IMR-90 (cell line): ENCODE results near the gene RTN1. TPM values are rescaled to one million over a fixed set of nuclear protein-coding genes. Genes with fewer than 3 reads are reported as not detected.

Experiments used
- ATAC-seq: fragments of 200-7000 bp; cut with Tn5 transposase; 2 replicates; pipeline ENCODE4 v1.9.1; 2020; ENCODE audit warnings: low read depth, mild to moderate bottlenecking, moderate library complexity
- BruUV-seq: library from RNA; stranded (reverse); fragments of 400-500 nt; replicated peaks from 2 replicates; lab custom pipeline; 2021; lab: Mats Ljungman, UMichigan
- CTCF ChIA-PET: fragments of 300-600 bp; formaldehyde crosslinking; extraction: SDS; loops from one replicate; lab custom pipeline; 2021; ENCODE audit warnings: antibody characterized with exemption; lab: Yijun Ruan, JAX
- POLR2A ChIA-PET: fragments of 300-600 bp; sonication (Branson Sonifier 250); formaldehyde crosslinking; loops from one replicate; lab custom pipeline; 2022; ENCODE audit warnings: antibody characterized with exemption; ENCODE audit not compliant: unreplicated experiment; lab: Charles Lee
- DNase-seq: peaks from one replicate; pipeline ENCODE4 v3.0.0; 2013
- H2AFZ ChIP-seq: replicated peaks from 2 replicates; pipeline ENCODE3; 2013; ENCODE audit warnings: low read length, mild to moderate bottlenecking; ENCODE audit not compliant: poor library complexity
- H2AK5ac ChIP-seq: 2 replicates; pipeline ENCODE4 v1.6.1; 2013; ENCODE audit warnings: low read depth, low read length, inconsistent platforms
- H2AK9ac ChIP-seq: replicated peaks from 2 replicates; pipeline ENCODE3; 2013; ENCODE audit warnings: mild to moderate bottlenecking, low read depth, low read length, moderate library complexity; ENCODE audit not compliant: poor library complexity
- H2BK120ac ChIP-seq: 2 replicates; pipeline ENCODE4 v1.6.1; 2013; ENCODE audit warnings: low read depth, low read length, inconsistent platforms
- H2BK15ac ChIP-seq: 3 replicates; pipeline ENCODE4 v1.6.1; 2013; ENCODE audit warnings: low read depth, low read length, inconsistent platforms
- H2BK20ac ChIP-seq: 2 replicates; pipeline ENCODE4 v1.6.1; 2013; ENCODE audit warnings: low read depth, mild to moderate bottlenecking, inconsistent platforms, low read length, moderate library complexity
- H2BK5ac ChIP-seq: 2 replicates; pipeline ENCODE4 v1.6.1; 2013; ENCODE audit warnings: mild to moderate bottlenecking, low read depth, low read length, inconsistent platforms; ENCODE audit not compliant: poor library complexity, severe bottlenecking
- H3K14ac ChIP-seq: replicated peaks from 2 replicates; pipeline ENCODE4 v1.6.1; 2013; ENCODE audit warnings: low read depth, low read length, inconsistent platforms
- H3K18ac ChIP-seq: 2 replicates; pipeline ENCODE4 v1.6.1; 2013; ENCODE audit warnings: low read depth, low read length, control low read depth
- H3K23ac ChIP-seq: 2 replicates; pipeline ENCODE4 v1.6.1; 2013; ENCODE audit warnings: low read depth, low read length, inconsistent platforms
- H3K27ac ChIP-seq: 2 replicates; pipeline ENCODE4 v1.5.1; 2013; ENCODE audit warnings: mild to moderate bottlenecking, control low read depth, low read length; ENCODE audit not compliant: insufficient read depth
- H3K27me3 ChIP-seq: 2 replicates; pipeline ENCODE4 v1.6.1; 2013; ENCODE audit warnings: low read length; ENCODE audit not compliant: control insufficient read depth, insufficient read depth
- H3K36me3 ChIP-seq: 2 replicates; pipeline ENCODE4 v1.6.1; 2013; ENCODE audit warnings: low read length, mixed read lengths; ENCODE audit not compliant: control insufficient read depth, insufficient read depth
- H3K4ac ChIP-seq: 2 replicates; pipeline ENCODE4 v1.6.1; 2013; ENCODE audit warnings: low read depth, low read length, inconsistent platforms
- H3K4me1 ChIP-seq: 2 replicates; pipeline ENCODE4 v1.6.1; 2013; ENCODE audit warnings: low read length, mixed read lengths; ENCODE audit not compliant: control insufficient read depth, insufficient read depth
- H3K4me2 ChIP-seq: 2 replicates; pipeline ENCODE4 v1.6.1; 2013; ENCODE audit warnings: low read depth, mild to moderate bottlenecking, control low read depth, low read length, moderate library complexity
- H3K4me3 ChIP-seq: 2 replicates; pipeline ENCODE4 v1.5.1; 2013; ENCODE audit warnings: low read depth, mild to moderate bottlenecking, control low read depth, low read length, moderate library complexity; ENCODE audit not compliant: insufficient read depth
- H3K56ac ChIP-seq: 2 replicates; pipeline ENCODE4 v1.6.1; 2013; ENCODE audit warnings: low read length, inconsistent platforms; ENCODE audit not compliant: insufficient read depth; ENCODE audit errors: extremely low read depth
- H3K79me1 ChIP-seq, 2 experiments: 2 replicates each; pipeline ENCODE4 v1.6.1; 2013; ENCODE audit warnings: low read length in 2 of 2, inconsistent platforms in 1 of 2, low read depth in 1 of 2
- H3K9ac ChIP-seq: 2 replicates; pipeline ENCODE4 v1.6.1; 2013; ENCODE audit warnings: low read depth, low read length, control low read depth
- H3K9me1 ChIP-seq: 2 replicates; pipeline ENCODE4 v1.6.1; 2013; ENCODE audit warnings: low read length, inconsistent platforms; ENCODE audit not compliant: insufficient read depth
- H3K9me3 ChIP-seq: 2 replicates; pipeline ENCODE4 v1.6.1; 2013; ENCODE audit warnings: low read length; ENCODE audit not compliant: control insufficient read depth, insufficient read depth
- H4K20me1 ChIP-seq: 2 replicates; pipeline ENCODE4 v1.6.1; 2013; ENCODE audit warnings: low read length, inconsistent platforms; ENCODE audit not compliant: insufficient read depth
- H4K5ac ChIP-seq: 2 replicates; pipeline ENCODE4 v1.6.1; 2013; ENCODE audit warnings: mild to moderate bottlenecking, low read depth, low read length, control low read depth
- H4K8ac ChIP-seq, 2 experiments: 2 replicates each; pipeline ENCODE4 v1.6.1; 2013; ENCODE audit warnings: low read depth in 2 of 2, low read length in 2 of 2, control low read depth in 1 of 2, inconsistent platforms in 1 of 2
- H4K91ac ChIP-seq: 2 replicates; pipeline ENCODE4 v1.6.1; 2013; ENCODE audit warnings: low read depth, low read length, inconsistent platforms; ENCODE audit not compliant: insufficient read depth
- CEBPB ChIP-seq: IDR thresholded peaks from 2 replicates; pipeline ENCODE4 v1.6.1; 2012; ENCODE audit warnings: low read depth, low read length, improper control_type of control experiment
- CHD1 ChIP-seq: IDR thresholded peaks from 2 replicates; pipeline ENCODE4 v1.6.1; 2012; ENCODE audit warnings: low read depth, low read length, improper control_type of control experiment
- NFE2L2 ChIP-seq: fragments of 150-350 bp; IDR thresholded peaks from 2 replicates; pipeline ENCODE4 v1.6.1; 2016; ENCODE audit warnings: low read depth, mild to moderate bottlenecking, low read length
- POLR2A ChIP-seq: IDR thresholded peaks from 2 replicates; pipeline ENCODE4 v1.6.1; 2012; ENCODE audit warnings: mild to moderate bottlenecking, low read depth, low read length
- RCOR1 ChIP-seq: IDR thresholded peaks from 2 replicates; pipeline ENCODE4 v1.6.1; 2012; ENCODE audit warnings: mild to moderate bottlenecking, low read length, improper control_type of control experiment; ENCODE audit not compliant: insufficient replicate concordance
- RFX5 ChIP-seq: IDR thresholded peaks from 2 replicates; pipeline ENCODE4 v1.8.0; 2012; ENCODE audit warnings: low read depth, mild to moderate bottlenecking, low read length, moderate library complexity
- SMC3 ChIP-seq: fragments of 150-350 bp; IDR thresholded peaks from 2 replicates; pipeline ENCODE4 v1.6.1; 2016; ENCODE audit warnings: low read depth, mild to moderate bottlenecking, antibody characterized with exemption, low read length, moderate library complexity
- WGBS, 2 experiments: methylation state at CpG; one replicate each; pipeline versions ENCODE4 v1.1.5 to v1.1.7; 2013; ENCODE audit warnings: missing lambda C conversion rate in 2 of 2; ENCODE audit not compliant: insufficient read length in 1 of 2; ENCODE audit errors: extremely low coverage in 2 of 2; 5-methylcytosine and 5-hydroxymethylcytosine counted together
- dilution Hi-C: fragments of 300-500 bp; cut with HindIII; formaldehyde crosslinking; loops from one replicate; pipeline ENCODE4 v1.14.3; 2018; ENCODE audit warnings: low sequenced_read_pairs; ENCODE audit not compliant: unreplicated experiment
- in situ Hi-C: fragments of 300-500 bp; cut with MboI; formaldehyde crosslinking; loops from 3 replicates; pipeline ENCODE4 v1.14.3; 2019; ENCODE audit warnings: low sequenced_read_pairs, inconsistent platforms, mixed read lengths
- intact Hi-C: fragments of 100-400 bp; cut with micrococcal nuclease; formaldehyde crosslinking; loops from 2 replicates; pipeline ENCODE4 v1.10.0; 2022
- polyA plus RNA-seq, 3 experiments: library from polyadenylated mRNA; depleted of rRNA; stranded (reverse); fragments of >200 nt; gene quantifications; 2 replicates each; pipeline ENCODE4 v1.2.3, GENCODE V29; 2012; ENCODE audit warnings: low replicate concordance in 1 of 3
- total RNA-seq: library from RNA; depleted of rRNA; stranded (reverse); fragments of >200 nt; gene quantifications from 2 replicates; pipeline ENCODE4 v1.2.3, GENCODE V29; 2012
- TF ChIP-seq, protein P1 (sequence below): fragments of 150-350 bp; IDR thresholded peaks from 2 replicates; pipeline ENCODE4 v1.6.1; 2017; ENCODE audit warnings: mild to moderate bottlenecking, antibody characterized with exemption, low read length, low read depth

The RTN1 gene
- total and polyA plus RNA-seq, 2 of the 4 experiments (the other 2 are of a cell fraction), result 0.18 to 0.46 TPM

DNA sequence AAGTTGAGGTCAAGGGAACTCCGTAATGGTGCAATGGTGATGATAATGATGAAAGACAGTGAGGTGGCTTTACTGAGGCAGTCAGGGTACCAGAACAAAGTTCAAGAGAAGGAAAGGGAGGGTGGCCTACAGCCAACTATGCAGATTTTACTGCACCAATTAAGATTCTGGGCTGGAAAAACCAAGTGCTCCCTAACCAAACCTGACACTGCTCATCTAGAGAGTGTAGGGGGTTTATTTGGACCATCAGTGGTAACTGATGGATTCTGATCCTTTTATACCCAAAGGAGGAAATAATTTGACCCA, 49.8 kb upstream of the RTN1 start:
- dilution Hi-C loops (no loop called here), in situ Hi-C loops (no loop called here), intact Hi-C loops (no loop called here)
- H2BK20ac ChIP-seq, result no peak overlapping the region
- H3K4me2 ChIP-seq, result no peak overlapping the region
- no peak overlapping the region for H2BK5ac ChIP-seq
- H2BK15ac ChIP-seq, result no peak overlapping the region
- no peak overlapping the region for H3K4ac ChIP-seq
- H3K4me1 ChIP-seq, result no peaks in the 10 kb centered on the region; the same call in 1 of the 2 replicates
- H4K5ac ChIP-seq, result no peak overlapping the region
- CTCF ChIA-PET, result no interaction called here
- H3K56ac ChIP-seq, result no peak overlapping the region
- TF ChIP-seq CHD1 (no peak), RFX5 (no peak), SMC3 (no peak), RCOR1 (no peak), NFE2L2 (no peak), POLR2A (no peak), CEBPB (no peak)
- TF ChIP-seq, protein P1, sequence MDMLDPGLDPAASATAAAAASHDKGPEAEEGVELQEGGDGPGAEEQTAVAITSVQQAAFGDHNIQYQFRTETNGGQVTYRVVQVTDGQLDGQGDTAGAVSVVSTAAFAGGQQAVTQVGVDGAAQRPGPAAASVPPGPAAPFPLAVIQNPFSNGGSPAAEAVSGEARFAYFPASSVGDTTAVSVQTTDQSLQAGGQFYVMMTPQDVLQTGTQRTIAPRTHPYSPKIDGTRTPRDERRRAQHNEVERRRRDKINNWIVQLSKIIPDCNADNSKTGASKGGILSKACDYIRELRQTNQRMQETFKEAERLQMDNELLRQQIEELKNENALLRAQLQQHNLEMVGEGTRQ, result no peak
- H2AK5ac ChIP-seq, result no peak overlapping the region
- no TSS peak for BruUV-seq
- WGBS, 2 experiments, result no CpG with 5 or more reads among the region's 1 CpG
- H3K79me1 ChIP-seq, result no peaks in the 10 kb centered on the region
- no peak overlapping the region for H2AK9ac ChIP-seq
- H3K4me3 ChIP-seq, result no peak overlapping the region
- no peaks in the 10 kb centered on the region for H4K20me1 ChIP-seq
- no peak overlapping the region for H3K18ac ChIP-seq
- H4K8ac ChIP-seq, result no peak overlapping the region
- no peak overlapping the region for H3K27ac ChIP-seq
- peak overlapping the region; percentile 2 for H2AFZ ChIP-seq
- no peaks in the 10 kb centered on the region for H3K9me3 ChIP-seq
- DNase-seq (no peak), ATAC-seq (no peak)
- POLR2A ChIA-PET, result no interaction called here
- H3K14ac ChIP-seq, result no peak overlapping the region
- no peak overlapping the region for H2BK120ac ChIP-seq
- H3K9me1 ChIP-seq, result no peaks in the 10 kb centered on the region
- no peak overlapping the region for H3K9ac ChIP-seq
- H4K91ac ChIP-seq, result no peak overlapping the region
- peaks cover 23% of the 10 kb centered on the region for H3K27me3 ChIP-seq
- H3K36me3 ChIP-seq, result no peaks in the 10 kb centered on the region
- no peak overlapping the region for H3K23ac ChIP-seq
